Activated CD4-positive, alpha-beta T cell treated with anti-CD3 and anti-CD28 coated beads for 36 hours (primary cell): Measurements from ENCODE around the gene TET2. TPM values are rescaled to one million over a fixed set of nuclear protein-coding genes. Genes with fewer than 3 reads are reported as not detected.

Experiments
- ATAC-seq: fragments of 200-7000 bp; cut with Tn5 transposase; one replicate; pipeline ENCODE4 v1.10.0; 2021; ENCODE audit warnings: mild to moderate bottlenecking, moderate library complexity
- CTCF ChIA-PET: fragments of 350-600 bp; sonication (Branson Sonifier 250); formaldehyde crosslinking; loops from one replicate; lab custom pipeline; 2021; ENCODE audit warnings: antibody characterized with exemption; lab: Charles Lee
- POLR2A ChIA-PET: fragments of 350-600 bp; sonication (Branson Sonifier 250); formaldehyde crosslinking; loops from one replicate; lab custom pipeline; 2021; ENCODE audit warnings: antibody characterized with exemption, inconsistent platforms; lab: Charles Lee
- DNase-seq: peaks from one replicate; pipeline ENCODE4 v3.0.0-alpha.2; 2020
- H3K27ac Mint-ChIP-seq: one replicate; pipeline ENCODE4 v1.8.0; 2021; ENCODE audit warnings: mixed read lengths
- H3K27me3 Mint-ChIP-seq: one replicate; pipeline ENCODE4 v1.8.0; 2021; ENCODE audit warnings: mixed read lengths
- H3K36me3 Mint-ChIP-seq: one replicate; pipeline ENCODE4 v1.8.0; 2021; ENCODE audit warnings: low read depth, mixed read lengths
- H3K4me1 Mint-ChIP-seq: one replicate; pipeline ENCODE4 v1.8.0; 2021; ENCODE audit warnings: mixed read lengths
- H3K4me3 Mint-ChIP-seq: one replicate; pipeline ENCODE4 v1.8.0; 2021; ENCODE audit warnings: mild to moderate bottlenecking, moderate library complexity, mixed read lengths
- H3K9me3 Mint-ChIP-seq: one replicate; pipeline ENCODE4 v1.8.0; 2021; ENCODE audit warnings: low read depth, mixed read lengths
- intact Hi-C, 2 experiments: fragments of 100-400 bp; cut with DNase I in 1 of 2; cut with micrococcal nuclease in 1 of 2; formaldehyde crosslinking; loops; one replicate each; pipeline versions ENCODE4 v1.14.2 to v1.15.1; 2022 to 2024; cut with DNase I, micrococcal nuclease
- total RNA-seq, 2 experiments: library from RNA; stranded (reverse); gene quantifications; one replicate each; pipeline ENCODE4 v1.2.3, GENCODE V29; 2021

TET2 gene
- total RNA-seq, 2 experiments from 2014 or later: 35.0 to 40.6 TPM

GRCh38 chr4:105236916-105237311, 90.2 kb downstream of the TET2 start:
- no peaks in the 10 kb centered on the region for H3K9me3 Mint-ChIP-seq
- ChIA-PET CTCF (no interaction called here), POLR2A (no interaction called here)
- H3K36me3 Mint-ChIP-seq: peaks cover 65% of the 10 kb centered on the region
- intact Hi-C loops: no loop called here
- no peak overlapping the region for H3K4me3 Mint-ChIP-seq
- ATAC-seq (no peak), DNase-seq (no peak)
- no peak overlapping the region for H3K27ac Mint-ChIP-seq
- no peaks in the 10 kb centered on the region for H3K27me3 Mint-ChIP-seq
- H3K4me1 Mint-ChIP-seq: peaks cover 14% of the 10 kb centered on the region

- H3K36me3 Mint-ChIP-seq: peaks cover 58% of the 10 kb centered on the region
- ChIA-PET CTCF (interaction anchor here (1.1 to 1.3 kb wide), 2 partner anchors 9 to 12 kb away, joined by 3 to 4 read pairs; no protein-coding TSS in a partner anchor), POLR2A (no interaction called here)
- no peak overlapping the region for H3K27ac Mint-ChIP-seq
- no peak for DNase-seq
- ATAC-seq: no peak
- H3K9me3 Mint-ChIP-seq: no peaks in the 10 kb centered on the region
- intact Hi-C loops: no loop called here
- peaks cover 15% of the 10 kb centered on the region for H3K4me1 Mint-ChIP-seq
- H3K27me3 Mint-ChIP-seq: no peaks in the 10 kb centered on the region
- no peak overlapping the region for H3K4me3 Mint-ChIP-seq
These were observed 93.4 kb downstream of the TET2 start for GRCh38 chr4:105240037-105240436.

DNA sequence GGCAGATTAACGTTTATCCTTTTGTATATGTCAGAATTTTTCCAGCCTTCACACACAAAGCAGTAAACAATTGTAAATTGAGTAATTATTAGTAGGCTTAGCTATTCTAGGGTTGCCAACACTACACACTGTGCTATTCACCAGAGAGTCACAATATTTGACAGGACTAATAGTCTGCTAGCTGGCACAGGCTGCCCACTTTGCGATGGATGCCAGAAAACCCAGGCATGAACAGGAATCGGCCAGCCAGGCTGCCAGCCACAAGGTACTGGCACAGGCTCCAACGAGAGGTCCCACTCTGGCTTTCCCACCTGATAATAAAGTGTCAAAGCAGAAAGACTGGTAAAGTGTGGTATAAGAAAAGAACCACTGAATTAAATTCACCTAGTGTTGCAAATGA, 94.8 kb downstream of the TET2 start:
- H3K9me3 Mint-ChIP-seq: no peaks in the 10 kb centered on the region
- intact Hi-C loops: no loop called here
- ATAC-seq (no peak), DNase-seq (no peak)
- H3K27me3 Mint-ChIP-seq: no peaks in the 10 kb centered on the region
- H3K4me3 Mint-ChIP-seq: no peak overlapping the region
- peaks cover 44% of the 10 kb centered on the region for H3K36me3 Mint-ChIP-seq
- POLR2A ChIA-PET: no interaction called here
- CTCF ChIA-PET: interaction anchor here (0.9 kb wide), 1 partner anchor 230 kb away, joined by 3 read pairs; no protein-coding TSS in a partner anchor
- no peak overlapping the region for H3K27ac Mint-ChIP-seq
- H3K4me1 Mint-ChIP-seq: peaks cover 7% of the 10 kb centered on the region

- ATAC-seq (no peak), DNase-seq (no peak)
- Mint-ChIP-seq H3K4me1 (peaks cover 9% of the 10 kb centered on the region), H3K27me3 (no peaks in the 10 kb centered on the region), H3K9me3 (no peaks in the 10 kb centered on the region), H3K36me3 (peaks cover 35% of the 10 kb centered on the region), H3K4me3 (no peak overlapping the region), H3K27ac (no peak overlapping the region)
- CTCF ChIA-PET: interaction anchor here (0.6 kb wide), 1 partner anchor 116 kb away, joined by 4 read pairs; no protein-coding TSS in a partner anchor
- POLR2A ChIA-PET: no interaction called here
- intact Hi-C loops: no loop called here
These were observed 96.8 kb downstream of the TET2 start for GRCh38 chr4:105243446-105243845.

- H3K36me3 Mint-ChIP-seq: peaks cover 37% of the 10 kb centered on the region
- no peak overlapping the region for H3K4me3 Mint-ChIP-seq
- no peaks in the 10 kb centered on the region for H3K27me3 Mint-ChIP-seq
- ChIA-PET POLR2A (no interaction called here), CTCF (no interaction called here)
- ATAC-seq (no peak), DNase-seq (no peak)
- H3K4me1 Mint-ChIP-seq: peaks cover 5% of the 10 kb centered on the region
- H3K27ac Mint-ChIP-seq: no peak overlapping the region
- intact Hi-C loops: no loop called here
- no peaks in the 10 kb centered on the region for H3K9me3 Mint-ChIP-seq
These were observed 100.0 kb downstream of the TET2 start for GRCh38 chr4:105246712-105247111.

DNA sequence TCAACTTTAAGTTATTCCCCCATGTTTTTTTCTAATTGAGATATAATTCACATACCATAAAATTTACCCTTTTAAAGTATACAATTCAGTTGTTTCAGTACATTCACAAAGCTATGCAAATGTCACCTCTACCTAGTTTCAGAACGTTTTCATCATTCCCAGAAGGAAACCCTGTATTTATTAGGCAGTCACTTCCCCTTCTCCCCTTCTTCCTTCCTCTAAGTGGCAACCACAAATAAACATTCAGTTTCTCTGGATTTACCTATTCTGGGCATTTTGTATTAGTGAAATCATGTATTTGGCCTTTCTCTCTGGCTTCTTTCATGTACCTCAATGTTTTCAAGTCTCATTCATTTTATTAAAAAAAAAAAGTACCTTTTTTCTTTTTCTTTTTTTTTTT, 101.9 kb downstream of the TET2 start:
- POLR2A ChIA-PET: no interaction called here
- H3K9me3 Mint-ChIP-seq: peaks cover 6% of the 10 kb centered on the region
- peaks cover 5% of the 10 kb centered on the region for H3K4me1 Mint-ChIP-seq
- H3K4me3 Mint-ChIP-seq: no peak overlapping the region
- peaks cover 41% of the 10 kb centered on the region for H3K36me3 Mint-ChIP-seq
- no peaks in the 10 kb centered on the region for H3K27me3 Mint-ChIP-seq
- no peak overlapping the region for H3K27ac Mint-ChIP-seq
- intact Hi-C loops: no loop called here
- ATAC-seq (no peak), DNase-seq (no peak)
- CTCF ChIA-PET: no interaction called here

- intact Hi-C loops: no loop called here
- Mint-ChIP-seq H3K4me1 (no peaks in the 10 kb centered on the region), H3K27me3 (no peaks in the 10 kb centered on the region)
These were observed 111.3 kb downstream of the TET2 start for GRCh38 chr4:105257817-105258495.

GRCh38 chr4:105265689-105266088, 119.0 kb downstream of the TET2 start:
- peaks cover 4% of the 10 kb centered on the region for H3K9me3 Mint-ChIP-seq
- CTCF ChIA-PET: no interaction called here
- DNase-seq: no peak
- intact Hi-C loops: no loop called here
- H3K4me1 Mint-ChIP-seq: peaks cover 1% of the 10 kb centered on the region
- POLR2A ChIA-PET: no interaction called here
- no peak for ATAC-seq
- H3K27me3 Mint-ChIP-seq: no peaks in the 10 kb centered on the region
- no peak overlapping the region for H3K4me3 Mint-ChIP-seq
- H3K27ac Mint-ChIP-seq: no peak overlapping the region
- H3K36me3 Mint-ChIP-seq: peaks cover 65% of the 10 kb centered on the region

More at GRCh38 chr4:105257817-105258495, 111.3 kb downstream of the TET2 start:
- no peak for ATAC-seq
- Mint-ChIP-seq H3K27ac (peak overlapping the region; percentile 31), H3K4me3 (no peak overlapping the region), H3K9me3 (peaks cover 6% of the 10 kb centered on the region), H3K36me3 (peaks cover 51% of the 10 kb centered on the region)
- CTCF ChIA-PET: interaction anchor here (1.1 kb wide), 1 partner anchor 43 kb away, joined by 3 read pairs; no protein-coding TSS in a partner anchor
- POLR2A ChIA-PET: no interaction called here
- DNase-seq: no peak

DNA sequence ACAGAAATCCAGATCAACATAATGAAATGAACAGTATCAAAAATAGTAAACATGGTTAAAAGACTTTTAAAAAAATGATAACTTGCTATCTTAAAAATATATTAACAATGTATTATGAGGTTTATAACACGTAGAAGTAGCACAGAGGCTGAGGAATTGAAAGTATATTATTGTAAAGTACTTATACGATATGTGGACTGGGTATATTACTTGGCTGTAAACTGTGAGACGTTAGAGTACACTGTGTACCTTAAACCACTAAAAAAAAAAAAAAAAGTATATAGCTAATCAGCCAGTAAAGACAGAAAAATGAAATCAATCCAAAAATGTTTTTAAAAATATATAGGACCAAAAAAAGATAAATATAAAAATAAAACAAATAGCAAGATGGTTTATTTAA, 120.6 kb downstream of the TET2 start:
- CTCF ChIA-PET: no interaction called here
- Mint-ChIP-seq H3K36me3 (peaks cover 67% of the 10 kb centered on the region), H3K27ac (no peak overlapping the region), H3K4me1 (peaks cover 14% of the 10 kb centered on the region), H3K27me3 (no peaks in the 10 kb centered on the region), H3K9me3 (peaks cover 4% of the 10 kb centered on the region), H3K4me3 (no peak overlapping the region)
- ATAC-seq (no peak), DNase-seq (no peak)
- POLR2A ChIA-PET: no interaction called here
- intact Hi-C loops: no loop called here

- intact Hi-C loops: loop anchor here in 1 of 2 experiments (5.0 kb wide), 1 partner anchor 35 kb away; no protein-coding TSS in a partner anchor
- POLR2A ChIA-PET: no interaction called here
These were observed 125.3 kb downstream of the TET2 start for GRCh38 chr4:105272002-105272401.

DNA sequence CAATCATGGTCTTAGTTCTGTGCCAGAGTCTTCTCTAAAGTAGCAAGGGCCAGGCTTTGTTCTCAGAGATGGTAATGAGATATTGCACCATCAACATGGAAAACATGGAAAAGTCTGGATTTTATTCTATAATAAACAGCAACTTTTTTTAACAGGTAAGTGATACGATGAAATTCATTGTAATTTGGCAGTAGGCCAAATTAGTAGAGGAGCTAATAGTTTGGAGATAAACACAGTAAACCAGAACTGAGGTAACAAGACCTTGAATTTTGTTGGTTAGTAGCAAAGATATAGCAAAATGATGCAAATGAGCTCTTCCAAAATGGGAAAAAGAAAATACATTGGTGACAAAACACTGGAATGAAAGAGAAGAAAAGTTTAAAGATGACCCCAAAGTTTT, 126.6 kb downstream of the TET2 start:
- ATAC-seq (no peak), DNase-seq (no peak)
- Mint-ChIP-seq H3K36me3 (peaks cover 71% of the 10 kb centered on the region), H3K27ac (peak overlapping the region; percentile 60), H3K4me3 (no peak overlapping the region), H3K9me3 (peaks cover 4% of the 10 kb centered on the region), H3K27me3 (no peaks in the 10 kb centered on the region), H3K4me1 (peaks cover 50% of the 10 kb centered on the region)
- intact Hi-C loops: loop anchor here in 1 of 2 experiments (5.0 kb wide), 1 partner anchor 34 kb away; no protein-coding TSS in a partner anchor
- ChIA-PET CTCF (no interaction called here), POLR2A (no interaction called here)

More at GRCh38 chr4:105272002-105272401, 125.3 kb downstream of the TET2 start:
- Mint-ChIP-seq H3K36me3 (peaks cover 72% of the 10 kb centered on the region), H3K4me3 (no peak overlapping the region), H3K27ac (peak overlapping the region; percentile 73), H3K9me3 (peaks cover 4% of the 10 kb centered on the region), H3K4me1 (peaks cover 50% of the 10 kb centered on the region), H3K27me3 (no peaks in the 10 kb centered on the region)
- DNase-seq: no peak
- CTCF ChIA-PET: interaction anchor here (0.8 kb wide), 1 partner anchor 15 kb away, joined by 3 read pairs; no protein-coding TSS in a partner anchor
- ATAC-seq: no peak

GRCh38 chr4:105274090-105274489, 127.4 kb downstream of the TET2 start:
- H3K4me3 Mint-ChIP-seq: no peak overlapping the region
- ChIA-PET CTCF (no interaction called here), POLR2A (no interaction called here)
- ATAC-seq (peak; percentile 66), DNase-seq (no peak)
- peaks cover 55% of the 10 kb centered on the region for H3K4me1 Mint-ChIP-seq
- H3K9me3 Mint-ChIP-seq: peaks cover 4% of the 10 kb centered on the region
- H3K27ac Mint-ChIP-seq: peak overlapping the region; percentile 60
- peaks cover 67% of the 10 kb centered on the region for H3K36me3 Mint-ChIP-seq
- H3K27me3 Mint-ChIP-seq: no peaks in the 10 kb centered on the region
- intact Hi-C loops: loop anchor here (1.0 to 5.0 kb wide), 2 partner anchors 32 to 33 kb away; no protein-coding TSS in a partner anchor
